ENCODE results near the gene YY1AP1.
"Not testable (repeated sequence)": the region's sequence is repeated elsewhere in the genome, so short reads cannot be mapped to it uniquely, and the experiment has no call there.

YY1AP1 gene

GRCh38 chr1:155698382-155699038 lies 9.9 kb upstream of the YY1AP1 start:
- H3K4me3 ChIP-seq (replicated peaks in 1 of 2; ENCODE audit: low read depth in 2 of 2, low read length in 2 of 2) = no peak overlapping the region
- no peak for TF ChIP-seq CTCF (IDR thresholded peaks at IDR 0.05; ENCODE audit: low read depth, low read length)
- DNase-seq (ENCODE audit: low read depth in 2 of 2) = peak; percentile 46 to 60

GRCh38 chr1:155697616-155698015 lies 9.0 kb upstream of the YY1AP1 start:
- not testable (repeated sequence) for H3K4me3 ChIP-seq (replicated peaks in 1 of 2; ENCODE audit: low read depth in 2 of 2, low read length in 2 of 2); DNase-seq (ENCODE audit: low read depth in 2 of 2)

GRCh38 chr1:155697046-155697445 lies 8.5 kb upstream of the YY1AP1 start:
- no peak overlapping the region for H3K4me3 ChIP-seq (replicated peaks in 1 of 2; ENCODE audit: low read depth in 2 of 2, low read length in 2 of 2)
- DNase-seq (ENCODE audit: low read depth in 2 of 2) = no peak
- no peak for TF ChIP-seq CTCF (IDR thresholded peaks at IDR 0.05; ENCODE audit: low read depth, low read length)

DNA sequence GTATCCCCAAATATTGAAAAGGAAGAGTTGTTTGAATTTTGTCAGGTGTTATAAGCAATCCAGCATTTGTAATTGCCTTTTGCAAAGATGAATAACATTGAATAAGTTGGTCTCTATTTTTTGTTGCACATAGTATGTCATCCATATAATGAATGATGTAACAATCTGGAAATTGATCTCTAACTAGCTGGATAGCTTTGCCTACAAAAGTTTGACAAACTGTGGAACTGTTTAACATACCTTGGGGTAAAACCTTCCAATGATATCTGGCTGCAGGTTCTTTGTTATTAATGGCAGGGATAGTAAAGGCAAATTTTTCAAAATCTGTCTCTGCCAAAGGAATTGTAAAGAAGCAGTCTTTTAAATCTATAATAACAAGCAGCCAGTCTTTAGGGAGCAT lies 8.0 kb upstream of the YY1AP1 start:
- no peak for TF ChIP-seq CTCF (IDR thresholded peaks at IDR 0.05; ENCODE audit: low read depth, low read length)
- DNase-seq (ENCODE audit: low read depth in 2 of 2) = no peak
- H3K4me3 ChIP-seq (replicated peaks in 1 of 2; ENCODE audit: low read depth in 2 of 2, low read length in 2 of 2) = no peak overlapping the region

DNA sequence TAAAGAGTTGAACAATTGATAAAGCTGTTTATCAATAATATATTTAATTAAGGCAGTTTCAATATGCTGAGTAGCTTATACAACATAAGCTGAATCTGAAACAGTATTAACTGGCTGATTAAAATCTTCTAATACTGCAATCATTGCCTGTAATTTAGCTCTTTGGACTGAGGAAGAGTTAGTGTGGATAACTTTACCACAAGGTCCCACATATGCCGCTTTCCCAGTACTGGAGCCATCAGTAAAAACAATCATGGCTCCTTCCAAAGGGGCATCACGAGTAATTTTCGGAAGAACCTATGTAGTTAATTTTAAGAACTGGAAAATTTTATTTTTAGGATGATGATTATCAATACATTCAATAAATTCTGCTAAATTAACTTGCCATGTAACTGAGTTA lies 7.0 kb upstream of the YY1AP1 start:
- TF ChIP-seq CTCF (IDR thresholded peaks at IDR 0.05; ENCODE audit: low read depth, low read length) = no peak
- no peak for DNase-seq (ENCODE audit: low read depth in 2 of 2)
- H3K4me3 ChIP-seq (replicated peaks in 1 of 2; ENCODE audit: low read depth in 2 of 2, low read length in 2 of 2) = no peak overlapping the region

DNA sequence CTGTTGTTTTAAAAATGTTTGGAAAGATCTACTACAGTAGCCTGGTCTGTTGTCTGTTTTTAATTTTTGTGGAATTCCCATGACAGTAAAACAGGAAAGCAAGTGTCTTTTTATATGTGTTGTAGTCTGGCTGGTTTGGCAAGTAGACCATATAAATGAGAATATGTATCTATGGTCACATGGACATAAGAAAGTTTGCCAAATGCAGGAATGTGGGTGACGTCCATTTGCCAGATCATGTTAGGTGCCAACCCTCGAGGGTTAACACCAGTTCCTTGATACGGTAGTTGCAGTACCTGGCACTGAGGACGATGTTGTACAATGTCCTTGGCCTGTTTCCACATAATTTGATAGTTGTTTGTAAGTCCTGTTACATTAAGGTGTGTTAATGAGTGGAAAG lies 6.5 kb upstream of the YY1AP1 start:
- peak in 1 of 2 donors; percentile 17 for DNase-seq (ENCODE audit: low read depth in 2 of 2)
- TF ChIP-seq CTCF (IDR thresholded peaks at IDR 0.05; ENCODE audit: low read depth, low read length) = no peak
- H3K4me3 ChIP-seq (replicated peaks in 1 of 2; ENCODE audit: low read depth in 2 of 2, low read length in 2 of 2) = no peak overlapping the region

DNA sequence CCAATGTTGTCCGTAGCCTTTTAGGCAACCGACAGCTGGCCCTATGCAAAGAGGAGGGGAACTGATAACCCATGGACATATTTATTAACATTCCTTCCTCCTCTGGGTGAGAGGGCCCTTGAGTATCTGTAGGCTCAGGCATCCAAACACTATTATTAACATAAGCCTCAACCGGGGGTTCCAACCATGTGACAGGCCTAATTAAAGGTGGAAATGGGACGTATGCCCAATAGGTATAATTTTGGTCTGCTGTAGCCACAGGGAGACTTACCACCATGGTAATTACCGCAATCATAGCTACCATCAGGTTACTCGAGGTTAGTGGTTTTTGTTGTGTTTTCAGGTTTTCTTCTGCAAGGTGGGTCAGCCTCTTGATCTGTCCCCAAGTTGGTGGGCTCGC lies 5.6 kb upstream of the YY1AP1 start:
- DNase-seq (ENCODE audit: low read depth in 2 of 2) = no peak
- TF ChIP-seq CTCF (IDR thresholded peaks at IDR 0.05; ENCODE audit: low read depth, low read length) = no peak
- no peak overlapping the region for H3K4me3 ChIP-seq (replicated peaks in 1 of 2; ENCODE audit: low read depth in 2 of 2, low read length in 2 of 2)

Measured in cardiac fibroblast (primary cell).